Fibroblast of lung (primary cell): ENCODE data around the gene TMLHE. TPM values are rescaled to one million over a fixed set of nuclear protein-coding genes. Genes with fewer than 3 reads are reported as not detected.

ENCODE experiments used
- DNase-seq, 2 donors: peaks; one replicate each; pipeline versions ENCODE4 v3.0.0 to v3.0.0-alpha.2; 2010; ENCODE audit warnings: low read depth in 2 of 2
- H2AFZ ChIP-seq: 2 replicates; pipeline ENCODE4 v1.5.1; 2012; ENCODE audit warnings: low read length, control low read depth, inconsistent platforms
- H3K27ac ChIP-seq: 2 replicates; pipeline ENCODE4 v1.5.1; 2011; ENCODE audit warnings: low read length, control low read depth; ENCODE audit not compliant: insufficient read depth
- H3K27me3 ChIP-seq: 2 replicates; pipeline ENCODE4 v1.5.1; 2011; ENCODE audit warnings: mild to moderate bottlenecking, low read length; ENCODE audit not compliant: control insufficient read depth, insufficient read depth
- H3K36me3 ChIP-seq: 2 replicates; pipeline ENCODE4 v1.5.1; 2011; ENCODE audit warnings: low read length; ENCODE audit not compliant: control insufficient read depth, insufficient read depth
- H3K4me1 ChIP-seq: 2 replicates; pipeline ENCODE4 v1.5.1; 2011; ENCODE audit warnings: low read length; ENCODE audit not compliant: control insufficient read depth, insufficient read depth; ENCODE audit errors: extremely low read depth
- H3K4me2 ChIP-seq: 2 replicates; pipeline ENCODE4 v1.5.1; 2011; ENCODE audit warnings: low read length, control low read depth; ENCODE audit not compliant: insufficient read depth; ENCODE audit errors: extremely low read depth
- H3K4me3 ChIP-seq, 4 experiments: fragments of 200-600 bp in 1 of 4; sonication (generic) in 1 of 4; replicated peaks in 1 of 4; 2 replicates each; pipeline ENCODE4 v1.5.1; 2011 to 2016; ENCODE audit warnings: low read length in 4 of 4, low read depth in 3 of 4, mild to moderate bottlenecking in 3 of 4, control low read depth in 2 of 4, inconsistent platforms in 1 of 4, mixed read lengths in 1 of 4; ENCODE audit not compliant: insufficient read depth in 1 of 4; ENCODE audit errors: control extremely low read depth in 1 of 4
- H3K79me2 ChIP-seq: 2 replicates; pipeline ENCODE4 v1.5.1; 2012; ENCODE audit warnings: mild to moderate bottlenecking, low read length, inconsistent platforms; ENCODE audit not compliant: control insufficient read depth, insufficient read depth
- H3K9ac ChIP-seq: 2 replicates; pipeline ENCODE4 v1.5.1; 2011; ENCODE audit warnings: mild to moderate bottlenecking, low read length, control low read depth; ENCODE audit not compliant: insufficient read depth
- H3K9me3 ChIP-seq: 2 replicates; pipeline ENCODE4 v1.5.1; 2012; ENCODE audit warnings: low read depth, low read length; ENCODE audit not compliant: control insufficient read depth, insufficient read depth
- H4K20me1 ChIP-seq: 2 replicates; pipeline ENCODE4 v1.5.1; 2011; ENCODE audit warnings: low read length; ENCODE audit not compliant: control insufficient read depth, insufficient read depth; ENCODE audit errors: extremely low read depth
- CTCF ChIP-seq, 2 donors: IDR thresholded peaks in 1 of 2; conservative IDR thresholded peaks in 1 of 2; 1 replicate in 1 of 2; 2 replicates in 1 of 2; pipeline ENCODE4 v1.5.1; 2011 to 2012; ENCODE audit warnings: low read length in 2 of 2, control low read depth in 1 of 2, inconsistent platforms in 1 of 2, low read depth in 1 of 2, mild to moderate bottlenecking in 1 of 2
- EZH2 ChIP-seq: IDR thresholded peaks from 2 replicates; pipeline ENCODE4 v1.5.1; 2012; ENCODE audit warnings: low read length, control low read depth, mild to moderate bottlenecking; ENCODE audit errors: missing control alignments
- polyA minus RNA-seq: library from RNA; depleted of rRNA, polyadenylated mRNA; stranded (reverse); fragments of >200 nt; gene quantifications from 2 replicates; pipeline ENCODE4 v1.2.3, GENCODE V29; 2011; ENCODE audit warnings: low replicate concordance
- polyA plus RNA-seq, 2 donors: library from polyadenylated mRNA; depleted of rRNA in 1 of 2; stranded (reverse) in 1 of 2; unstranded in 1 of 2; fragments of >200 nt; gene quantifications; 2 replicates each; pipeline ENCODE4 v1.2.1, GENCODE V29; 2011 to 2012; ENCODE audit warnings: missing spikeins in 1 of 2
- total RNA-seq: library from RNA; depleted of rRNA; stranded (reverse); fragments of >200 nt; gene quantifications from 2 replicates; pipeline ENCODE4 v1.2.1, GENCODE V29; 2014

The TMLHE gene
- total RNA-seq = 18.5 and 24.1 TPM in 2 replicates
- 14.1 and 17.5 TPM in 2 replicates for polyA plus RNA-seq
- 11.3 and 12.7 TPM in 2 replicates for polyA plus RNA-seq (2012)
- 26.4 and 48.6 TPM in 2 replicates for polyA minus RNA-seq

- Histone ChIP-seq H3K27me3 (no peaks in the 10 kb centered on the region), H2AFZ (peak within 1 kb of the TSS; percentile 74), H3K4me2 (peak within 1 kb of the TSS; percentile 75), H4K20me1 (no peaks in the 10 kb centered on the region), H3K79me2 (peaks cover 12% of the 10 kb centered on the region), H3K4me3 (peak within 1 kb of the TSS; percentile 65 to 80 (median 74)), H3K27ac (peak within 1 kb of the TSS; percentile 85), H3K9ac (peak within 1 kb of the TSS; percentile 86), H3K4me1 (no peaks in the 10 kb centered on the region), H3K36me3 (no peaks in the 10 kb centered on the region), H3K9me3 (no peaks in the 10 kb centered on the region)
- DNase-seq = peak; percentile 54 to 57
- TF ChIP-seq CTCF (conservative IDR thresholded peaks at IDR 0.05 in 1 of 2, IDR thresholded peaks at IDR 0.05 in 1 of 2; ENCODE audit: low read depth in 1 of 2, low read length in 2 of 2) (no peak), EZH2 (no peak)
Observed at GRCh38 chrX:155612312-155613224, at the start of gene TMLHE, which contains the start of gene SPRY3. TMLHE (minus strand) TSS chrX:155612952; CDS start chrX:155545276, 67,676 bp downstream. SPRY3 (plus strand) TSS chrX:155612586.

- Histone ChIP-seq H3K9me3 (no peaks in the 10 kb centered on the region), H3K4me3 (no peak overlapping the region), H2AFZ (no peak overlapping the region), H3K9ac (no peak overlapping the region), H4K20me1 (no peaks in the 10 kb centered on the region), H3K79me2 (no peaks in the 10 kb centered on the region), H3K27ac (no peak overlapping the region), H3K36me3 (no peaks in the 10 kb centered on the region), H3K4me1 (no peaks in the 10 kb centered on the region), H3K4me2 (no peak overlapping the region), H3K27me3 (no peaks in the 10 kb centered on the region)
- TF ChIP-seq EZH2 = no peak
- TF ChIP-seq CTCF (conservative IDR thresholded peaks at IDR 0.05 in 1 of 2, IDR thresholded peaks at IDR 0.05 in 1 of 2; ENCODE audit: low read depth in 1 of 2, low read length in 2 of 2) = peak; percentile 15 to 23
- DNase-seq = no peak
Observed at GRCh38 chrX:155662282-155662681, 49.5 kb upstream of the TMLHE start.

GRCh38 chrX:155645180-155645579, 32.4 kb upstream of the TMLHE start:
- Histone ChIP-seq H3K79me2 (no peaks in the 10 kb centered on the region), H3K4me3 (no peak overlapping the region), H3K9ac (no peak overlapping the region), H3K36me3 (no peaks in the 10 kb centered on the region), H3K4me2 (no peak overlapping the region), H3K27ac (no peak overlapping the region), H3K9me3 (no peaks in the 10 kb centered on the region), H2AFZ (no peak overlapping the region), H3K27me3 (no peaks in the 10 kb centered on the region), H4K20me1 (no peaks in the 10 kb centered on the region), H3K4me1 (no peaks in the 10 kb centered on the region)
- DNase-seq = no peak
- no peak for TF ChIP-seq CTCF (conservative IDR thresholded peaks at IDR 0.05 in 1 of 2, IDR thresholded peaks at IDR 0.05 in 1 of 2; ENCODE audit: low read depth in 1 of 2, low read length in 2 of 2)
- no peak for TF ChIP-seq EZH2
